GM23338 (cell line): ENCODE measurements around the gene ANKH. TPM values are rescaled to one million over a fixed set of nuclear protein-coding genes. Genes with fewer than 3 reads are reported as not detected.

Experiments
- ATAC-seq: fragments of 200-7000 bp; cut with Tn5 transposase; 3 replicates; pipeline ENCODE4 v1.9.1; 2020
- DNase-seq: peaks from one replicate; pipeline ENCODE4 v3.0.0-alpha.2; 2015; ENCODE audit warnings: low spot score
- H2AFZ ChIP-seq: fragments of 200-600 bp; sonication (generic); 2 replicates; pipeline ENCODE4 v1.8.0; 2016; ENCODE audit warnings: antibody characterized with exemption, mild to moderate bottlenecking, moderate library complexity
- H3F3A ChIP-seq: fragments of 200-600 bp; sonication (generic); replicated peaks from 2 replicates; pipeline ENCODE4 v1.8.0; 2017; ENCODE audit warnings: antibody characterized with exemption, mixed run types, low read depth
- H3K27ac ChIP-seq: fragments of 200-600 bp; sonication (generic); 2 replicates; pipeline ENCODE4 v1.6.1; 2016; ENCODE audit warnings: low read depth
- H3K27me3 ChIP-seq: fragments of 200-600 bp; sonication (generic); 2 replicates; pipeline ENCODE4 v1.8.0; 2016; ENCODE audit warnings: mild to moderate bottlenecking, mixed run types, moderate library complexity; ENCODE audit not compliant: insufficient read depth
- H3K36me3 ChIP-seq: fragments of 200-600 bp; sonication (generic); 2 replicates; pipeline ENCODE4 v1.8.0; 2016; ENCODE audit warnings: mild to moderate bottlenecking; ENCODE audit not compliant: insufficient read depth
- H3K4me1 ChIP-seq: fragments of 200-600 bp; sonication (generic); 2 replicates; pipeline ENCODE4 v1.8.0; 2016; ENCODE audit warnings: mild to moderate bottlenecking, moderate library complexity; ENCODE audit not compliant: insufficient read depth
- H3K4me2 ChIP-seq: fragments of 200-600 bp; sonication (generic); 2 replicates; pipeline ENCODE4 v1.7.1; 2017; ENCODE audit warnings: mixed run types
- H3K4me3 ChIP-seq: fragments of 200-600 bp; sonication (generic); 2 replicates; pipeline ENCODE4 v1.6.1; 2016; ENCODE audit warnings: mixed run types
- H3K79me2 ChIP-seq: fragments of 200-600 bp; sonication (generic); replicated peaks from 2 replicates; pipeline ENCODE4 v1.8.0; 2017; ENCODE audit warnings: mild to moderate bottlenecking; ENCODE audit not compliant: insufficient read depth
- H3K9me2 ChIP-seq: fragments of 200-600 bp; sonication (generic); 2 replicates; pipeline ENCODE4 v1.8.0; 2017; ENCODE audit not compliant: insufficient read depth
- H4K20me1 ChIP-seq: fragments of 200-600 bp; sonication (generic); replicated peaks from 2 replicates; pipeline ENCODE4 v1.8.0; 2017; ENCODE audit warnings: mild to moderate bottlenecking; ENCODE audit not compliant: insufficient read depth
- H3K27ac Mint-ChIP-seq: 2 replicates; pipeline ENCODE4 v1.8.0; 2020; ENCODE audit warnings: inconsistent platforms, mild to moderate bottlenecking, moderate library complexity, mixed read lengths
- H3K27me3 Mint-ChIP-seq: 3 replicates; pipeline ENCODE4 v1.8.0; 2022; ENCODE audit warnings: low read depth, mild to moderate bottlenecking, moderate library complexity, mixed read lengths, inconsistent platforms; ENCODE audit not compliant: insufficient read depth, poor library complexity
- H3K36me3 Mint-ChIP-seq: 3 replicates; pipeline ENCODE4 v1.8.0; 2021; ENCODE audit warnings: low read depth, mild to moderate bottlenecking, inconsistent platforms, moderate library complexity, mixed read lengths
- H3K4me1 Mint-ChIP-seq: 3 replicates; pipeline ENCODE4 v1.8.0; 2020; ENCODE audit warnings: mild to moderate bottlenecking, inconsistent platforms, mixed read lengths
- H3K4me3 Mint-ChIP-seq: 3 replicates; pipeline ENCODE4 v1.8.0; 2021; ENCODE audit warnings: moderate library complexity, mild to moderate bottlenecking, inconsistent platforms, mixed read lengths
- H3K9me3 Mint-ChIP-seq: 3 replicates; pipeline ENCODE4 v1.8.0; 2020; ENCODE audit warnings: moderate library complexity, mild to moderate bottlenecking, inconsistent platforms, mixed read lengths
- CTCF ChIP-seq, 2 experiments: fragments of 200-600 bp in 1 of 2; sonication (generic) in 1 of 2; conservative IDR thresholded peaks; 2 replicates each; pipeline versions ENCODE4 v1.5.1 to v1.6.1; 2016 to 2017; ENCODE audit warnings: antibody characterized with exemption in 2 of 2, low read depth in 2 of 2, mild to moderate bottlenecking in 2 of 2, moderate library complexity in 1 of 2
- ETS1 ChIP-seq: IDR thresholded peaks from 2 replicates; pipeline ENCODE4 v1.6.1; 2016; ENCODE audit warnings: antibody characterized with exemption
- EZH2 ChIP-seq: fragments of 200-600 bp; sonication (generic); IDR thresholded peaks from one replicate; pipeline ENCODE4 v1.8.0; 2017; ENCODE audit warnings: antibody characterized with exemption, mild to moderate bottlenecking, low read depth; ENCODE audit not compliant: unreplicated experiment
- EZH2phosphoT487 ChIP-seq: fragments of 200-600 bp; sonication (generic); IDR thresholded peaks from one replicate; pipeline ENCODE4 v1.8.1; 2018; ENCODE audit warnings: antibody characterized with exemption; ENCODE audit not compliant: unreplicated experiment
- JUNB ChIP-seq: IDR thresholded peaks from one replicate; pipeline ENCODE4 v1.6.1; 2016; ENCODE audit warnings: antibody characterized with exemption; ENCODE audit not compliant: unreplicated experiment
- REST ChIP-seq: IDR thresholded peaks from one replicate; pipeline ENCODE4 v1.6.1; 2018; ENCODE audit warnings: antibody characterized with exemption; ENCODE audit not compliant: unreplicated experiment
- STAT1 ChIP-seq: IDR thresholded peaks from one replicate; pipeline ENCODE4 v1.6.1; 2016; ENCODE audit warnings: antibody characterized with exemption; ENCODE audit not compliant: unreplicated experiment
- ZNF114 ChIP-seq: fragments of 250-450 bp; sonication (Bioruptor Pico); IDR thresholded peaks from 2 replicates; pipeline ENCODE4 v1.5.0; 2020; ENCODE audit warnings: mild to moderate bottlenecking, moderate library complexity
- ZNF331 ChIP-seq: fragments of 250-450 bp; sonication (Bioruptor Pico); IDR thresholded peaks from 2 replicates; pipeline ENCODE4 v1.5.0; 2020; ENCODE audit warnings: low read depth, mild to moderate bottlenecking, moderate library complexity
- ZNF462 ChIP-seq: fragments of 250-450 bp; sonication (Bioruptor Pico); IDR thresholded peaks from 2 replicates; pipeline ENCODE4 v1.5.0; 2020; ENCODE audit warnings: mild to moderate bottlenecking, moderate library complexity
- polyA plus RNA-seq: library from polyadenylated mRNA; unstranded; fragments of >200 nt; fragmentation: Nextera tagmentation; extraction: Ambion mirVana; gene quantifications from 2 replicates; pipeline ENCODE4 v1.2.1, GENCODE V29; 2016
- total RNA-seq: library from RNA; depleted of rRNA; stranded (reverse); fragments of >200 nt; shearing (Covaris generic); gene quantifications from 2 replicates; pipeline ENCODE4 v1.2.3, GENCODE V29; 2014

ANKH gene
- total and polyA plus RNA-seq, 2 experiments from 2014 or later = 5.0 to 6.1 TPM

- Mint-ChIP-seq H3K9me3 (no peaks in the 10 kb centered on the region), H3K36me3 (no peaks in the 10 kb centered on the region), H3K4me3 (no peak overlapping the region), H3K27me3 (no peaks in the 10 kb centered on the region), H3K27ac (no peak overlapping the region), H3K4me1 (peaks cover 3% of the 10 kb centered on the region; the same call in 1 of the 3 replicates)
- no peak overlapping the region for H3K27ac ChIP-seq
- ATAC-seq (no peak), DNase-seq (no peak)
- TF ChIP-seq ETS1 (no peak), EZH2 (no peak), STAT1 (no peak), ZNF114 (CRISPR knock-in tag) (no peak), REST (no peak), EZH2phosphoT487 (no peak), ZNF462 (CRISPR knock-in tag) (no peak), JUNB (no peak), ZNF331 (CRISPR knock-in tag) (no peak), CTCF (conservative IDR thresholded peaks at IDR 0.05; ENCODE audit: low read depth in 2 of 2) (no peak)
- no peaks in the 10 kb centered on the region for H3K27me3 ChIP-seq
- no peaks in the 10 kb centered on the region for H4K20me1 ChIP-seq
- H3K36me3 ChIP-seq = no peaks in the 10 kb centered on the region
- no peaks in the 10 kb centered on the region for H3K9me2 ChIP-seq
- no peak overlapping the region for H2AFZ ChIP-seq
- no peaks in the 10 kb centered on the region for H3K79me2 ChIP-seq
- no peaks in the 10 kb centered on the region for H3K4me1 ChIP-seq
- no peak overlapping the region for H3K4me2 ChIP-seq
- no peak overlapping the region for H3K4me3 ChIP-seq
- H3F3A ChIP-seq = no peaks in the 10 kb centered on the region
These were observed 55.1 kb downstream of the ANKH start for GRCh38 chr5:14816374-14816998.
